ENCODE measurements around the gene NDST4. TPM values are rescaled to one million over a fixed set of nuclear protein-coding genes. Genes with fewer than 3 reads are reported as not detected.

The NDST4 gene
- total RNA-seq = not detected in 2 replicates

DNA sequence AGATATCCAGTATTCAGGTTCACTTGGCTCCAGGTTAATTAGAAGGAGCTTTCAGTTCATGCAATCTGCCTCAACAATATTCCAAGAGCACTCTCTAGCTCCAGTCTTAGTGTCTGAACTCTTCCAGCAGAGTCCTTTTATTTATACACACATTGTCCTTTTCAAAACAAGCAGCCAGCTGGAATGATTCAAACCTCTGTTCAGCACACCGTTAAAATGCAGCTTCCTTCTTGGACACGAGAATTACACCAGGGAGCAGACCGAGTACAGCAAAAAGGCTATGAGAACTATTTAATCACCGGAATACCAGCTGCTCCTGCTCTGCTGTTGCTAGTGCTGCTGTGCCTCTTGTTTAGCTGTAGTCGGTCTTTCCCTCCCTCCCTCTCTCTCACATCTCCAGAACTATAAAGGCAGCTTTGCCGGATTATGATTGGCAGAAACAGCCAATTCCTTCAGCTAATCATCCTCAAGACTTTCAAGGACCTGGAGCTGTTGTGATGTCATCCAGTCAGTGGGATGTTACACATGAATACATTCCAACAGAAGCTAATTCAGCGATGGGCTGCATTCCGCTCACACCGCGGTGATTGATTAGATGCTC is at the start of gene NDST4:
Gene NDST4 (minus strand): TSS at position 115 of the 601 bp plus-strand sequence. CDS start 36,584 bp downstream, outside the sequence.

